GM23338 (cell line): ENCODE data around the gene CSNK1E. TPM values are rescaled to one million over a fixed set of nuclear protein-coding genes. Genes with fewer than 3 reads are reported as not detected.

Experiments used
- ATAC-seq: fragments of 200-7000 bp; cut with Tn5 transposase; 3 replicates; pipeline ENCODE4 v1.9.1; 2020
- DNase-seq: peaks from one replicate; pipeline ENCODE4 v3.0.0-alpha.2; 2015; ENCODE audit warnings: low spot score
- H2AFZ ChIP-seq: fragments of 200-600 bp; sonication (generic); 2 replicates; pipeline ENCODE4 v1.8.0; 2016; ENCODE audit warnings: antibody characterized with exemption, mild to moderate bottlenecking, moderate library complexity
- H3F3A ChIP-seq: fragments of 200-600 bp; sonication (generic); replicated peaks from 2 replicates; pipeline ENCODE4 v1.8.0; 2017; ENCODE audit warnings: antibody characterized with exemption, mixed run types, low read depth
- H3K27ac ChIP-seq: fragments of 200-600 bp; sonication (generic); 2 replicates; pipeline ENCODE4 v1.6.1; 2016; ENCODE audit warnings: low read depth
- H3K27me3 ChIP-seq: fragments of 200-600 bp; sonication (generic); 2 replicates; pipeline ENCODE4 v1.8.0; 2016; ENCODE audit warnings: mild to moderate bottlenecking, mixed run types, moderate library complexity; ENCODE audit not compliant: insufficient read depth
- H3K36me3 ChIP-seq: fragments of 200-600 bp; sonication (generic); 2 replicates; pipeline ENCODE4 v1.8.0; 2016; ENCODE audit warnings: mild to moderate bottlenecking; ENCODE audit not compliant: insufficient read depth
- H3K4me1 ChIP-seq: fragments of 200-600 bp; sonication (generic); 2 replicates; pipeline ENCODE4 v1.8.0; 2016; ENCODE audit warnings: mild to moderate bottlenecking, moderate library complexity; ENCODE audit not compliant: insufficient read depth
- H3K4me2 ChIP-seq: fragments of 200-600 bp; sonication (generic); 2 replicates; pipeline ENCODE4 v1.7.1; 2017; ENCODE audit warnings: mixed run types
- H3K4me3 ChIP-seq: fragments of 200-600 bp; sonication (generic); 2 replicates; pipeline ENCODE4 v1.6.1; 2016; ENCODE audit warnings: mixed run types
- H3K79me2 ChIP-seq: fragments of 200-600 bp; sonication (generic); replicated peaks from 2 replicates; pipeline ENCODE4 v1.8.0; 2017; ENCODE audit warnings: mild to moderate bottlenecking; ENCODE audit not compliant: insufficient read depth
- H3K9me2 ChIP-seq: fragments of 200-600 bp; sonication (generic); 2 replicates; pipeline ENCODE4 v1.8.0; 2017; ENCODE audit not compliant: insufficient read depth
- H4K20me1 ChIP-seq: fragments of 200-600 bp; sonication (generic); replicated peaks from 2 replicates; pipeline ENCODE4 v1.8.0; 2017; ENCODE audit warnings: mild to moderate bottlenecking; ENCODE audit not compliant: insufficient read depth
- H3K27ac Mint-ChIP-seq: 2 replicates; pipeline ENCODE4 v1.8.0; 2020; ENCODE audit warnings: inconsistent platforms, mild to moderate bottlenecking, moderate library complexity, mixed read lengths
- H3K27me3 Mint-ChIP-seq: 3 replicates; pipeline ENCODE4 v1.8.0; 2022; ENCODE audit warnings: low read depth, mild to moderate bottlenecking, moderate library complexity, mixed read lengths, inconsistent platforms; ENCODE audit not compliant: insufficient read depth, poor library complexity
- H3K36me3 Mint-ChIP-seq: 3 replicates; pipeline ENCODE4 v1.8.0; 2021; ENCODE audit warnings: low read depth, mild to moderate bottlenecking, inconsistent platforms, moderate library complexity, mixed read lengths
- H3K4me1 Mint-ChIP-seq: 3 replicates; pipeline ENCODE4 v1.8.0; 2020; ENCODE audit warnings: mild to moderate bottlenecking, inconsistent platforms, mixed read lengths
- H3K4me3 Mint-ChIP-seq: 3 replicates; pipeline ENCODE4 v1.8.0; 2021; ENCODE audit warnings: moderate library complexity, mild to moderate bottlenecking, inconsistent platforms, mixed read lengths
- H3K9me3 Mint-ChIP-seq: 3 replicates; pipeline ENCODE4 v1.8.0; 2020; ENCODE audit warnings: moderate library complexity, mild to moderate bottlenecking, inconsistent platforms, mixed read lengths
- CREB1 ChIP-seq: fragments of 250-450 bp; sonication (Bioruptor Pico); IDR thresholded peaks from 2 replicates; pipeline ENCODE4 v1.5.0; 2020; ENCODE audit warnings: low read depth, mild to moderate bottlenecking, moderate library complexity
- ETS1 ChIP-seq: IDR thresholded peaks from 2 replicates; pipeline ENCODE4 v1.6.1; 2016; ENCODE audit warnings: antibody characterized with exemption
- EZH2 ChIP-seq: fragments of 200-600 bp; sonication (generic); IDR thresholded peaks from one replicate; pipeline ENCODE4 v1.8.0; 2017; ENCODE audit warnings: antibody characterized with exemption, mild to moderate bottlenecking, low read depth; ENCODE audit not compliant: unreplicated experiment
- EZH2phosphoT487 ChIP-seq: fragments of 200-600 bp; sonication (generic); IDR thresholded peaks from one replicate; pipeline ENCODE4 v1.8.1; 2018; ENCODE audit warnings: antibody characterized with exemption; ENCODE audit not compliant: unreplicated experiment
- POLR2AphosphoS5 ChIP-seq: IDR thresholded peaks from 2 replicates; pipeline ENCODE4 v1.6.1; 2016; ENCODE audit warnings: antibody characterized with exemption, low read depth
- STAT1 ChIP-seq: IDR thresholded peaks from one replicate; pipeline ENCODE4 v1.6.1; 2016; ENCODE audit warnings: antibody characterized with exemption; ENCODE audit not compliant: unreplicated experiment
- ZNF114 ChIP-seq: fragments of 250-450 bp; sonication (Bioruptor Pico); IDR thresholded peaks from 2 replicates; pipeline ENCODE4 v1.5.0; 2020; ENCODE audit warnings: mild to moderate bottlenecking, moderate library complexity
- ZNF331 ChIP-seq: fragments of 250-450 bp; sonication (Bioruptor Pico); IDR thresholded peaks from 2 replicates; pipeline ENCODE4 v1.5.0; 2020; ENCODE audit warnings: low read depth, mild to moderate bottlenecking, moderate library complexity
- ZNF462 ChIP-seq: fragments of 250-450 bp; sonication (Bioruptor Pico); IDR thresholded peaks from 2 replicates; pipeline ENCODE4 v1.5.0; 2020; ENCODE audit warnings: mild to moderate bottlenecking, moderate library complexity
- polyA plus RNA-seq: library from polyadenylated mRNA; unstranded; fragments of >200 nt; fragmentation: Nextera tagmentation; extraction: Ambion mirVana; gene quantifications from 2 replicates; pipeline ENCODE4 v1.2.1, GENCODE V29; 2016
- total RNA-seq: library from RNA; depleted of rRNA; stranded (reverse); fragments of >200 nt; shearing (Covaris generic); gene quantifications from 2 replicates; pipeline ENCODE4 v1.2.3, GENCODE V29; 2014

Gene CSNK1E
- total and polyA plus RNA-seq, 2 experiments from 2014 or later: 180 to 259 TPM

- TF ChIP-seq ZNF462 (CRISPR knock-in tag) (no peak), ETS1 (no peak)
These were observed 25.9 kb downstream of the CSNK1E start (continued) for GRCh38 chr22:38291201-38291777.

- Mint-ChIP-seq H3K9me3 (no peaks in the 10 kb centered on the region; the same call in 2 of the 3 replicates), H3K27me3 (peaks cover 22% of the 10 kb centered on the region), H3K4me3 (no peak overlapping the region), H3K36me3 (peaks cover 58% of the 10 kb centered on the region), H3K27ac (peak overlapping the region; percentile 62; the same call in 1 of the 2 replicates), H3K4me1 (peaks cover 29% of the 10 kb centered on the region)
- peak overlapping the region; percentile 85 for H3K27ac ChIP-seq
- peaks cover 10% of the 10 kb centered on the region for H4K20me1 ChIP-seq
- H3K9me2 ChIP-seq: no peaks in the 10 kb centered on the region
- ATAC-seq (peak; percentile 12), DNase-seq (no peak)
- H3K79me2 ChIP-seq: no peaks in the 10 kb centered on the region
- H3K4me3 ChIP-seq: no peak overlapping the region
- H3K27me3 ChIP-seq: no peaks in the 10 kb centered on the region
- peaks cover 57% of the 10 kb centered on the region; the same call in 1 of the 2 replicates for H3F3A ChIP-seq
- TF ChIP-seq ZNF114: no peak
- TF ChIP-seq ZNF331 (CRISPR knock-in tag): no peak
- TF ChIP-seq EZH2phosphoT487: no peak
- no peak for TF ChIP-seq STAT1
- TF ChIP-seq EZH2: no peak
- no peak for TF ChIP-seq ETS1
- TF ChIP-seq CREB1 (CRISPR knock-in tag): no peak
- TF ChIP-seq POLR2AphosphoS5: 0 out of 2 replicates have a peak, but pooled peaks have one; percentile 6
- H3K4me2 ChIP-seq: no peak overlapping the region
- peaks cover 8% of the 10 kb centered on the region; the same call in 1 of the 2 replicates for H3K4me1 ChIP-seq
- H3K36me3 ChIP-seq: peaks cover 8% of the 10 kb centered on the region; the same call in 1 of the 2 replicates
- H2AFZ ChIP-seq: no peak overlapping the region
These were observed 26.9 kb downstream of the CSNK1E start for GRCh38 chr22:38290347-38290746.
